IPS-20b (cell line): ENCODE data around the gene BEND7.

Source experiments
- H3K27ac ChIP-seq: one replicate; pipeline ENCODE4 v1.5.1; 2013; ENCODE audit warnings: low read length
- H3K27me3 ChIP-seq: 2 replicates; pipeline ENCODE4 v1.6.1; 2013; ENCODE audit warnings: mild to moderate bottlenecking, low read length, inconsistent platforms; ENCODE audit not compliant: insufficient read depth
- H3K36me3 ChIP-seq: 2 replicates; pipeline ENCODE4 v1.6.1; 2013; ENCODE audit warnings: low read depth, mild to moderate bottlenecking, inconsistent platforms, low read length, moderate library complexity; ENCODE audit not compliant: insufficient read depth
- H3K4me1 ChIP-seq: 2 replicates; pipeline ENCODE4 v1.6.1; 2013; ENCODE audit warnings: mild to moderate bottlenecking, control low read depth, inconsistent platforms, low read length, moderate library complexity; ENCODE audit not compliant: insufficient read depth
- H3K4me3 ChIP-seq: 2 replicates; pipeline ENCODE4 v1.5.1; 2013; ENCODE audit warnings: mild to moderate bottlenecking, low read length, inconsistent platforms
- H3K9ac ChIP-seq: 2 replicates; pipeline ENCODE4 v1.6.1; 2013; ENCODE audit warnings: low read depth, mild to moderate bottlenecking, inconsistent platforms, low read length, moderate library complexity
- H3K9me3 ChIP-seq: 2 replicates; pipeline ENCODE4 v1.6.1; 2013; ENCODE audit warnings: mild to moderate bottlenecking, low read depth, low read length, inconsistent platforms; ENCODE audit not compliant: insufficient read depth

The BEND7 gene

GRCh38 chr10:13470270-13470669, 58.5 kb downstream of the BEND7 start:
- H3K4me3 ChIP-seq, result no peak overlapping the region
- no peaks in the 10 kb centered on the region for H3K27me3 ChIP-seq
- H3K9ac ChIP-seq, result no peak overlapping the region
- no peaks in the 10 kb centered on the region for H3K9me3 ChIP-seq
- H3K4me1 ChIP-seq, result no peaks in the 10 kb centered on the region
- H3K36me3 ChIP-seq, result no peaks in the 10 kb centered on the region
- H3K27ac ChIP-seq, result no peak overlapping the region

GRCh38 chr10:13462551-13462950, 66.3 kb downstream of the BEND7 start:
- no peak overlapping the region for H3K9ac ChIP-seq
- H3K27ac ChIP-seq, result no peak overlapping the region
- 0 out of 2 replicates have a peak, but pooled peaks cover 8% of the 10 kb centered on the region for H3K4me1 ChIP-seq
- H3K9me3 ChIP-seq, result no peaks in the 10 kb centered on the region
- H3K36me3 ChIP-seq, result no peaks in the 10 kb centered on the region
- no peak overlapping the region for H3K4me3 ChIP-seq
- H3K27me3 ChIP-seq, result no peaks in the 10 kb centered on the region

DNA sequence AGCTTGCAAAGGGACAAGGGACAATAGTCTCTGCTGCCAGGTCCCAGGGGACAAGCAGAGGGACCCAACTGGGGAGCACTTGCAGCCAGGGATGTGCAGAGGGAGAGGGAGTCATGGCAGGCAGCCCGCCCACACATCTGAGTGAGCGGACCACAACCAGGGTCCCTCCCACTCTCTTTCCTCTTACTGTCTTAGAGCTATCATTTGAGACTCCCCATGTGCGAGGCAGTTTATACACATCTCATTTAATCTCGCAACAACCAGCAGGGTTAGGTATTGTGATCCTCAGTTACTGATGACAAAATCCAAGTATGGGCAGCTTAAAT, 70.2 kb downstream of the BEND7 start:
- Histone ChIP-seq H3K9me3 (no peaks in the 10 kb centered on the region), H3K4me1 (0 out of 2 replicates have a peak, but pooled peaks cover 3% of the 10 kb centered on the region), H3K27ac (no peak overlapping the region)

GRCh38 chr10:13457958-13458686, 70.7 kb downstream of the BEND7 start:
- Histone ChIP-seq H3K4me1 (0 out of 2 replicates have a peak, but pooled peaks cover 3% of the 10 kb centered on the region), H3K9me3 (no peaks in the 10 kb centered on the region), H3K36me3 (no peaks in the 10 kb centered on the region), H3K9ac (no peak overlapping the region), H3K27me3 (no peaks in the 10 kb centered on the region), H3K4me3 (no peak overlapping the region), H3K27ac (no peak overlapping the region)

More for the DNA sequence above, 70.2 kb downstream of the BEND7 start:
- H3K9ac ChIP-seq, result no peak overlapping the region
- H3K27me3 ChIP-seq, result no peaks in the 10 kb centered on the region
- no peak overlapping the region for H3K4me3 ChIP-seq
- H3K36me3 ChIP-seq, result no peaks in the 10 kb centered on the region

- Histone ChIP-seq H3K4me3 (no peak overlapping the region), H3K27me3 (no peaks in the 10 kb centered on the region), H3K9ac (no peak overlapping the region)
Observed at GRCh38 chr10:13453896-13454295, 74.9 kb downstream of the BEND7 start.

GRCh38 chr10:13450069-13450468, 78.7 kb downstream of the BEND7 start:
- no peak overlapping the region for H3K4me3 ChIP-seq
- no peak overlapping the region for H3K9ac ChIP-seq
- no peak overlapping the region for H3K27ac ChIP-seq
- H3K27me3 ChIP-seq, result no peaks in the 10 kb centered on the region
- H3K4me1 ChIP-seq, result no peaks in the 10 kb centered on the region
- no peaks in the 10 kb centered on the region for H3K36me3 ChIP-seq
- H3K9me3 ChIP-seq, result no peaks in the 10 kb centered on the region

More at GRCh38 chr10:13453896-13454295, 74.9 kb downstream of the BEND7 start:
- no peaks in the 10 kb centered on the region for H3K9me3 ChIP-seq
- no peak overlapping the region for H3K27ac ChIP-seq
- H3K36me3 ChIP-seq, result no peaks in the 10 kb centered on the region
- H3K4me1 ChIP-seq, result no peaks in the 10 kb centered on the region

DNA sequence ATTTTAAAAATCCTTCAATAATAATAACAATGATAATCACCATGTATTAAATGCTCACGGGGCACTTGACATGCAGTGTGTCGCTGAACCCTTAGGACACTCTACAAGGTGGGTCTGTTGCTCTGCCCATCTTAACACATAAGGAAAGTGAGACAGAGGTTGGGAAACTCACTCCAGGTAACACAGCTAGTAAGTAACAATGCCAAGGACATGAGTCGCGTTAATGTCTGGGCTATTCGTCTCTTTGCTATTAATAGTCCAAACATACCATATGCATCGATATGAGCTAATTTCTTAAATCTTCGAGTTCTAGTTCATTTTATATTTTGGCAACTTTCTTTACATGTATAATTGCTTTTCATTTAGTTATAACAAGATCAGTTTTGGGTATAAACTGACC, 79.5 kb downstream of the BEND7 start:
- Histone ChIP-seq H3K9me3 (no peaks in the 10 kb centered on the region), H3K36me3 (no peaks in the 10 kb centered on the region), H3K4me1 (no peaks in the 10 kb centered on the region), H3K4me3 (no peak overlapping the region), H3K27me3 (no peaks in the 10 kb centered on the region), H3K9ac (no peak overlapping the region), H3K27ac (no peak overlapping the region)

GRCh38 chr10:13448216-13448615, 80.6 kb downstream of the BEND7 start:
- Histone ChIP-seq H3K4me1 (no peaks in the 10 kb centered on the region), H3K4me3 (no peak overlapping the region), H3K27me3 (no peaks in the 10 kb centered on the region), H3K9me3 (no peaks in the 10 kb centered on the region), H3K27ac (no peak overlapping the region), H3K9ac (no peak overlapping the region), H3K36me3 (no peaks in the 10 kb centered on the region)

DNA sequence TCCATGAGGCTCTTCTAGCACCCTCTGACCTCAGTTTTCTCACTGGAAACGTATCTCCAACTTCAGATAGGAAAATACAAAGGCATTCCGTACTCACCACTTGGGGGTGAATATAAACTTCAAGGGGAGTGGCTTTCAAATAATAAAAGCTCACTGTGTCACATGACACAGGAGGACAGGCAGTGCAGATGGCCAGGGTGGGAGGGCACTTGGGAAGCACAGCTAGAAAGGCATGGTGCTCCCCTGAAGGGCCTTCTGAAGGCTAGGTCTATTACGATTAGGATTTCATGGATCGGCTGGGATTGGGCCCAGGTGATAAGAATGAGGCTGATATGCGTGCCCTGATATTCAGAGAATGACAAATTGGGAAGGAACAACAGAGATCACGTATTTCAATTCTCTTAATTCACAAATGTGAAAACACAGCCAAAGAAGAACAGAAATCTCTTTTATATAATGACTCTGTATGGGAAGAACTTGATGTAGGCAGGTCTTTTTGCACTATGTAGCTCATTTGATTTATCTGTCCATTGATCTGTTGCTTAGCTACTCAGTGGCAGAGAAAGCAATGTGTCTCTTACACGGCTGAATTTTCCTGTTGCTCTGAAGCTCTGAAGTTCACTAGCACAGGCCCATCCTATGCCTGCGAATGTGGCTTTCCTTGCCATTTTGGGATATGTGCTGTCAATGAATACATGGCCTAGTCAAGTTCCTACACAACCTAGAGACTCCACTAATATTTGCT, 83.0 kb downstream of the BEND7 start:
- Histone ChIP-seq H3K9ac (no peak overlapping the region), H3K4me3 (no peak overlapping the region), H3K36me3 (no peaks in the 10 kb centered on the region), H3K27ac (no peak overlapping the region), H3K4me1 (no peaks in the 10 kb centered on the region), H3K9me3 (no peaks in the 10 kb centered on the region), H3K27me3 (0 out of 2 replicates have a peak, but pooled peaks cover 1% of the 10 kb centered on the region)

- Histone ChIP-seq H3K4me3 (no peak overlapping the region), H3K36me3 (no peaks in the 10 kb centered on the region), H3K9me3 (no peaks in the 10 kb centered on the region), H3K27ac (no peak overlapping the region), H3K4me1 (no peaks in the 10 kb centered on the region), H3K9ac (no peak overlapping the region), H3K27me3 (peaks cover 33% of the 10 kb centered on the region)
Observed at GRCh38 chr10:13441476-13441875, 87.3 kb downstream of the BEND7 start.

DNA sequence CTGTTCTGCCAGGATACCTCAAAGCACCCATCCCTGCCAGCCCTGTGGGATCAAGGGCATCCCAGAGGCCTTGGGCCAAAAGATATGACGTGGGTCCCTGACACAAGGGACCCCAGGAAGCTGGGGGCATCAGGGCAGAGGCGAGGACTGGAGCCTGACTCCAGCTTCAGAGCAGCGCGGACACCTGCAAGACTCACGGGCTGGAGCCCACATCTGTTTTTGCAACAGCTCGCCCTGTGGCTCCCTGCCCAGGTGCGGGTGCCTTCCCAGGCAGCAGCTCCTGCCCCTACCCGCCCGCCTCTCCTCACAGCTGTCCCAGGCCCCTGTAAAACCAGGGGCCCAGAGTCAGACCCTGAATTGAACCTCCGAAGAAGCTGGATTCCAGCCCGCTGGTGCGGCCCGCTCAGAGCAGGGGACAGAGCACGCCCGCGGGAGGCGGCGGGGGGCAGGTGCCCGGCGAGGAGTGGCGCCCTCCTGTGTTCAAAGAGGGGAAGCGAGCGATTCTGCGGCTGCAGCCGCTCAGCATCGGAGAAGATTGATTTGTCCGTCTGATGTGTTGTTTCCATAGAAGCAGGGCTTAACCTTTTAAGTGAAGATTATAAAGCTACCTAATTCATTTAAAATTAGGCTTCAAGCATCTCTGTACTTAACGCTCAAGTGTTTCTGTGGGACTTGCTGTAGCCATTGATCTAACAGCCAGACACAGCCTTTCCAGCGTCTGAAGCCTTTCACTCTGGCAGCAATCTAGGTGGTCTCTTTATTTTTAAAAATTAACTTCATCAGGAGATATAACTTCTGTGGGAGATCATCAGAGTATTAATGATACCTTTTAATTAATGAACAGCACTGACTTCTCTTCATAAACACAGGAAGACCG, 88.4 kb downstream of the BEND7 start:
- Histone ChIP-seq H3K36me3 (no peaks in the 10 kb centered on the region), H3K4me3 (peak overlapping the region; percentile 67), H3K4me1 (no peaks in the 10 kb centered on the region), H3K27me3 (peaks cover 33% of the 10 kb centered on the region), H3K9ac (peak overlapping the region; percentile 46; the same call in 1 of the 2 replicates), H3K9me3 (no peaks in the 10 kb centered on the region), H3K27ac (no peak overlapping the region)
